K562 (cell line): ENCODE results near the gene SCGB3A2. TPM values are rescaled to one million over a fixed set of nuclear protein-coding genes. Genes with fewer than 3 reads are reported as not detected.

Source experiments
- ATAC-seq: fragments of 200-7000 bp; cut with Tn5 transposase; 3 replicates; pipeline ENCODE4 v1.9.1; 2020; ENCODE audit warnings: moderate library complexity
- BruUV-seq: library from RNA; stranded (reverse); fragments of 400-500 nt; replicated peaks from 2 replicates; lab custom pipeline; 2021; lab: Mats Ljungman, UMichigan
- CTCF ChIA-PET: fragments of 300-600 bp; formaldehyde crosslinking; extraction: SDS; loops from one replicate; lab custom pipeline; 2021; ENCODE audit warnings: low intra/inter-chr PET ratio; lab: Yijun Ruan, JAX
- POLR2A ChIA-PET: fragments of 300-600, 350-650 bp; sonication (Branson Sonifier 250); formaldehyde crosslinking; extraction: SDS; loops from one replicate; lab custom pipeline; 2021; ENCODE audit warnings: antibody characterized with exemption, inconsistent platforms; lab: Yijun Ruan, JAX
- DNase-seq, 4 experiments: peaks; one replicate each; pipeline versions ENCODE4 v3.0.0 to v3.0.0-alpha.2; 2011 to 2018; ENCODE audit warnings: low spot score in 3 of 4, mixed read lengths in 3 of 4; ENCODE audit errors: extremely low read depth in 1 of 4
- FAIRE-seq: peaks from 2 replicates; lab custom pipeline; 2011; peaks lifted over from hg19 to GRCh38; lab: Jason Lieb, UNC
- H2AFZ ChIP-seq: 2 replicates; pipeline ENCODE4 v1.6.0; 2011; ENCODE audit warnings: low read depth, low read length, control low read depth, inconsistent platforms
- H3K27ac ChIP-seq: fragments of 200-600 bp; 3 replicates; pipeline ENCODE4 v1.8.0; 2011; ENCODE audit warnings: low read depth, mild to moderate bottlenecking, control low read depth, inconsistent platforms, low read length, moderate library complexity, mixed read lengths; ENCODE audit errors: extremely low read depth
- H3K27me3 ChIP-seq, 2 experiments: fragments of 300-600 bp in 1 of 2; 2 replicates in 1 of 2; 3 replicates in 1 of 2; pipeline versions ENCODE4 v1.6.0 to v1.8.0; 2011; ENCODE audit warnings: inconsistent platforms in 2 of 2, low read length in 2 of 2, mild to moderate bottlenecking in 1 of 2, mixed read lengths in 1 of 2, moderate library complexity in 1 of 2; ENCODE audit not compliant: control insufficient read depth in 2 of 2, insufficient read depth in 2 of 2
- H3K36me3 ChIP-seq: fragments of 300-600 bp; 3 replicates; pipeline ENCODE4 v1.8.0; 2011; ENCODE audit warnings: mild to moderate bottlenecking, low read length, inconsistent platforms; ENCODE audit not compliant: control insufficient read depth, insufficient read depth
- H3K4me1 ChIP-seq, 2 experiments: fragments of 200-600 bp in 1 of 2; replicated peaks in 1 of 2; 2 replicates in 1 of 2; 3 replicates in 1 of 2; pipeline versions ENCODE4 v1.5.1 to v1.8.0; 2011; ENCODE audit warnings: inconsistent platforms in 2 of 2, low read length in 2 of 2, mild to moderate bottlenecking in 1 of 2, mixed read lengths in 1 of 2, moderate library complexity in 1 of 2; ENCODE audit not compliant: control insufficient read depth in 2 of 2, insufficient read depth in 2 of 2
- H3K4me2 ChIP-seq: 2 replicates; pipeline ENCODE4 v1.6.1; 2011; ENCODE audit warnings: low read length, control low read depth, inconsistent platforms, mixed read lengths; ENCODE audit not compliant: insufficient read depth
- H3K4me3 ChIP-seq: fragments of 200-600 bp; sonication (generic), shearing (Covaris generic); 2 replicates; pipeline ENCODE4 v1.5.1; 2016; ENCODE audit warnings: control low read depth, inconsistent platforms
- H3K79me2 ChIP-seq: fragments of 200-600 bp; 3 replicates; pipeline ENCODE4 v1.8.0; 2011; ENCODE audit warnings: low read length, inconsistent platforms; ENCODE audit not compliant: control insufficient read depth, insufficient read depth
- H3K9ac ChIP-seq, 2 experiments: 2 replicates each; pipeline versions ENCODE4 v1.6.0 to v1.6.1; 2011; ENCODE audit warnings: low read depth in 2 of 2, low read length in 2 of 2, control low read depth in 1 of 2, inconsistent platforms in 1 of 2, mild to moderate bottlenecking in 1 of 2, mixed read lengths in 1 of 2; ENCODE audit not compliant: insufficient read depth in 1 of 2
- H3K9me1 ChIP-seq: one replicate; pipeline ENCODE4 v1.6.0; 2011; ENCODE audit warnings: inconsistent platforms, mild to moderate bottlenecking, low read length, moderate library complexity; ENCODE audit not compliant: control insufficient read depth, insufficient read depth
- H3K9me3 ChIP-seq: replicated peaks from 2 replicates; pipeline ENCODE4 v1.5.1; 2011; ENCODE audit warnings: low read depth, low read length, inconsistent platforms; ENCODE audit not compliant: control insufficient read depth, insufficient read depth
- H4K20me1 ChIP-seq: replicated peaks from 2 replicates; pipeline ENCODE4 v1.6.1; 2011; ENCODE audit warnings: low read length, inconsistent platforms, mixed read lengths; ENCODE audit not compliant: control insufficient read depth, insufficient read depth
- DMBX1 ChIP-seq: fragments of 250-450 bp; sonication (Bioruptor Pico); IDR thresholded peaks from 2 replicates; pipeline ENCODE4 v1.8.0; 2022; ENCODE audit warnings: inconsistent platforms, mild to moderate bottlenecking, moderate library complexity, borderline replicate concordance
- ELF2 ChIP-seq: fragments of 250-450 bp; sonication (Bioruptor Pico); IDR thresholded peaks from 2 replicates; pipeline ENCODE4 v1.5.0; 2021; ENCODE audit warnings: mild to moderate bottlenecking
- GATAD2B ChIP-seq: fragments of 450-650 bp; IDR thresholded peaks from 2 replicates; pipeline ENCODE4 v1.6.1; 2017; ENCODE audit warnings: mild to moderate bottlenecking, borderline replicate concordance
- LARP7 ChIP-seq: fragments of 450-650 bp; IDR thresholded peaks from 2 replicates; pipeline ENCODE4 v1.6.1; 2016
- MTA2 ChIP-seq: fragments of 450-650 bp; IDR thresholded peaks from 2 replicates; pipeline ENCODE4 v1.6.1; 2016; ENCODE audit warnings: low read depth
- NCOR1 ChIP-seq: fragments of 450-650 bp; IDR thresholded peaks from 2 replicates; pipeline ENCODE4 v1.6.1; 2016; ENCODE audit warnings: mild to moderate bottlenecking, moderate library complexity
- PTBP1 ChIP-seq: fragments of 200-400 bp; formaldehyde crosslinking; IDR thresholded peaks from 2 replicates; pipeline ENCODE4 v1.6.1; 2017; ENCODE audit warnings: low read depth, low read length
- SMAD4 ChIP-seq: fragments of 250-450 bp; sonication (Bioruptor Pico); conservative IDR thresholded peaks from 2 replicates; pipeline ENCODE4 v1.8.0; 2021; ENCODE audit warnings: inconsistent platforms, mild to moderate bottlenecking, moderate library complexity
- SP1 ChIP-seq: sonication (generic); formaldehyde crosslinking; IDR thresholded peaks from 2 replicates; pipeline ENCODE4 v1.8.1; 2022; ENCODE audit warnings: mild to moderate bottlenecking, missing genetic modification reagents
- TBL1XR1 ChIP-seq, 2 experiments: IDR thresholded peaks; 2 replicates each; pipeline ENCODE4 v1.6.1; 2012; ENCODE audit warnings: improper control_type of control experiment in 2 of 2, low read length in 2 of 2, mild to moderate bottlenecking in 1 of 2
- U2AF1 ChIP-seq: fragments of 200-400 bp; formaldehyde crosslinking; optimal IDR thresholded peaks from 2 replicates; pipeline ENCODE3; 2017; ENCODE audit warnings: mild to moderate bottlenecking, low read depth, low read length, moderate library complexity
- ZNF445 ChIP-seq: fragments of 250-450 bp; sonication (Bioruptor Pico); IDR thresholded peaks from 2 replicates; pipeline ENCODE4 v1.4.0; 2020; ENCODE audit warnings: low read depth, mild to moderate bottlenecking, moderate library complexity
- ZNF766 ChIP-seq: fragments of 200-800 bp; sonication (Bioruptor generic); conservative IDR thresholded peaks from 2 replicates; pipeline ENCODE4 v1.6.1; 2016; ENCODE audit warnings: missing genetic modification characterization, missing compliant biosample characterization
- WGBS: fragments of 100-300 bp; shearing (Covaris generic); methylation state at CpG from one replicate; pipeline ENCODE4 v1.1.6; 2016; ENCODE audit warnings: low coverage, mixed read lengths; ENCODE audit not compliant: insufficient coverage; ENCODE audit errors: missing lambda C conversion rate; 5-methylcytosine and 5-hydroxymethylcytosine counted together
- in situ Hi-C: fragments of 300-500 bp; cut with MboI; formaldehyde crosslinking; loops from 4 replicates; pipeline ENCODE4 v1.15.0; 2018; ENCODE audit warnings: inconsistent platforms, mixed read lengths
- intact Hi-C: fragments of 100-400 bp; cut with micrococcal nuclease; formaldehyde crosslinking; loops from 2 replicates; pipeline ENCODE4 v1.14.2; 2022
- polyA plus RNA-seq, 8 experiments: library from polyadenylated mRNA; depleted of rRNA in 4 of 8; stranded (reverse) in 5 of 8; unstranded in 3 of 8; fragments of >200 nt; fragmentation: Nextera tagmentation in 2 of 8; fragmentation: Illumina TruSeq in 1 of 8; extraction: Ambion mirVana in 2 of 8; extraction: Trizol in 1 of 8; gene quantifications; 2 replicates each; pipeline versions ENCODE4 v1.2.1 to v1.2.3, GENCODE V29; 2011 to 2014; ENCODE audit warnings: inconsistent platforms in 1 of 8, missing spikeins in 1 of 8
- total RNA-seq, 7 experiments: library from RNA; depleted of rRNA in 6 of 7; stranded (reverse); fragments of >200 nt in 6 of 7; fragmentation: Illumina TruSeq in 2 of 7; extraction: Trizol in 2 of 7; gene quantifications; 2 replicates each; pipeline versions ENCODE4 v1.2.1 to v1.2.3, GENCODE V29; 2011 to 2021; ENCODE audit warnings: low replicate concordance in 1 of 7
- TF ChIP-seq, protein P1 (sequence below): fragments of 200-800 bp; sonication (Bioruptor generic); IDR thresholded peaks from 2 replicates; pipeline ENCODE4 v1.6.1; 2017; ENCODE audit warnings: missing genetic modification characterization, missing compliant biosample characterization
- TF ChIP-seq, protein P2 (sequence below): fragments of 450-650 bp; IDR thresholded peaks from 2 replicates; pipeline ENCODE4 v1.6.1; 2017; ENCODE audit warnings: antibody characterized with exemption

SCGB3A2 gene
- total and polyA plus RNA-seq, 9 of the 15 experiments (the other 6 are each of a cell fraction or from before 2014, with no cell fraction given) = 0.35 TPM; not detected in 8

DNA sequence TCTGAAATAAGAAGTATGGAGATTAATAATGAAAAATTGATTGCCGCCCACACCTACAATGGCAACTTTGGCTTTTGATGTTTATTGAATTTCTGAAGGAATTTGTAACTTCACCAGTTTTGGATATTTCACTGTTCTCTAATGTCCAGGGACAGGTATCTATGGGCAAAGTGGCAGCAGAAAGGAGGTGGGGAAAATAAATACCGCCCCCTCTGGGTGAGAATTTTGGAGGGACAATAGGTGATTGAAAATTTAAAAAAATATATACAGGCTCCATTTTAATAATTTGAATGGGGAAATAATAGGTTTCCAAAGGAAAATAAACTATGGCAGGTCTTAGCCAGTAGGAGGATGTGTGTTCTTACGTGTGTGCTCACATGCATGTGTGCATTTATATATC is 1.3 kb downstream of the SCGB3A2 start:
- no peaks in the 10 kb centered on the region; the same call in 1 of the 2 replicates for H3K9me3 ChIP-seq
- no TSS peak for BruUV-seq
- ATAC-seq (no peak), FAIRE-seq (no peak), DNase-seq (no peak)
- no peaks in the 10 kb centered on the region for H3K36me3 ChIP-seq
- intact Hi-C loops = loop anchor here (10.0 kb wide), 2 partner anchors 475 to 855 kb away; no protein-coding TSS in a partner anchor
- no peak overlapping the region for H3K4me2 ChIP-seq
- H2AFZ ChIP-seq = no peak overlapping the region
- H3K9ac ChIP-seq = no peak overlapping the region
- CTCF ChIA-PET = no interaction called here
- H3K4me1 ChIP-seq = no peaks in the 10 kb centered on the region
- H3K27me3 ChIP-seq = no peaks in the 10 kb centered on the region
- TF ChIP-seq MTA2 (no peak), DMBX1 (no peak), ZNF766 (no peak), U2AF1 (no peak), PTBP1 (no peak), LARP7 (no peak)
- TF ChIP-seq, all 486 proteins: peak for 0
- H3K79me2 ChIP-seq = no peaks in the 10 kb centered on the region
- in situ Hi-C loops = no loop called here
- H3K4me3 ChIP-seq = no peak overlapping the region
- POLR2A ChIA-PET = no interaction called here
- H3K27ac ChIP-seq = no peak overlapping the region
- WGBS = 0% methylated on average over 3 of the region's 3 CpGs
- H3K9me1 ChIP-seq = no peaks in the 10 kb centered on the region
- no peaks in the 10 kb centered on the region for H4K20me1 ChIP-seq

DNA sequence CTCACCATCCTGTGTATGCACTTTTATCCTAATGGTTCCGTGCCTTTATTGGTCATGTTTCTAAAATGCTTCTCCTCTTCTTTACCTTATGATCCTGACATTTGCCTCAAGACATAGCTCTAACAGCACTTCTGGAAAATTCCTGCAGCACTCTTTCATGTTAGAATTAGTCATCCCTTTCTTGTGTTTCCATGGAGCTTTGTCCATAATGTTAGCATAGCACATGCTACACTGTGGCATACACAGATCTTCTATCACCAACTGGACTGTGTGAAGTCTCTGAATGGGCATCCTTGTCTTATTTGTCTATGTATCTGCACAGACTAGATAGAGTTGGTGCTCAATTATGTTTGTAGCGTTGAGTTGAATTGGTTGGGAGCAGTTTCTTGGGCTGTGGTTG is 2.0 kb downstream of the SCGB3A2 start:
- in situ Hi-C loops = no loop called here
- DNase-seq (no peak), FAIRE-seq (no peak), ATAC-seq (no peak)
- Histone ChIP-seq H3K36me3 (no peaks in the 10 kb centered on the region), H3K4me2 (no peak overlapping the region), H4K20me1 (no peaks in the 10 kb centered on the region), H3K9me3 (no peaks in the 10 kb centered on the region; the same call in 1 of the 2 replicates), H3K4me3 (no peak overlapping the region), H3K79me2 (no peaks in the 10 kb centered on the region), H3K4me1 (no peaks in the 10 kb centered on the region), H3K27ac (no peak overlapping the region), H2AFZ (no peak overlapping the region), H3K9me1 (no peaks in the 10 kb centered on the region), H3K27me3 (no peaks in the 10 kb centered on the region), H3K9ac (no peak overlapping the region)
- no TSS peak for BruUV-seq
- ChIA-PET CTCF (no interaction called here), POLR2A (no interaction called here)
- intact Hi-C loops = loop anchor here (10.0 kb wide), 2 partner anchors 474 to 854 kb away; no protein-coding TSS in a partner anchor
- 3% methylated on average over 2 of the region's 2 CpGs for WGBS
- TF ChIP-seq GATAD2B = no peak
- TF ChIP-seq NCOR1 = no peak
- TF ChIP-seq, protein P1, sequence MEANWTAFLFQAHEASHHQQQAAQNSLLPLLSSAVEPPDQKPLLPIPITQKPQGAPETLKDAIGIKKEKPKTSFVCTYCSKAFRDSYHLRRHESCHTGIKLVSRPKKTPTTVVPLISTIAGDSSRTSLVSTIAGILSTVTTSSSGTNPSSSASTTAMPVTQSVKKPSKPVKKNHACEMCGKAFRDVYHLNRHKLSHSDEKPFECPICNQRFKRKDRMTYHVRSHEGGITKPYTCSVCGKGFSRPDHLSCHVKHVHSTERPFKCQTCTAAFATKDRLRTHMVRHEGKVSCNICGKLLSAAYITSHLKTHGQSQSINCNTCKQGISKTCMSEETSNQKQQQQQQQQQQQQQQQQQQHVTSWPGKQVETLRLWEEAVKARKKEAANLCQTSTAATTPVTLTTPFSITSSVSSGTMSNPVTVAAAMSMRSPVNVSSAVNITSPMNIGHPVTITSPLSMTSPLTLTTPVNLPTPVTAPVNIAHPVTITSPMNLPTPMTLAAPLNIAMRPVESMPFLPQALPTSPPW (CRISPR knock-in tag) = no peak
- TF ChIP-seq SP1 (CRISPR knock-in tag) = no peak
- TF ChIP-seq ELF2 (CRISPR knock-in tag) = no peak
- TF ChIP-seq, protein P2, sequence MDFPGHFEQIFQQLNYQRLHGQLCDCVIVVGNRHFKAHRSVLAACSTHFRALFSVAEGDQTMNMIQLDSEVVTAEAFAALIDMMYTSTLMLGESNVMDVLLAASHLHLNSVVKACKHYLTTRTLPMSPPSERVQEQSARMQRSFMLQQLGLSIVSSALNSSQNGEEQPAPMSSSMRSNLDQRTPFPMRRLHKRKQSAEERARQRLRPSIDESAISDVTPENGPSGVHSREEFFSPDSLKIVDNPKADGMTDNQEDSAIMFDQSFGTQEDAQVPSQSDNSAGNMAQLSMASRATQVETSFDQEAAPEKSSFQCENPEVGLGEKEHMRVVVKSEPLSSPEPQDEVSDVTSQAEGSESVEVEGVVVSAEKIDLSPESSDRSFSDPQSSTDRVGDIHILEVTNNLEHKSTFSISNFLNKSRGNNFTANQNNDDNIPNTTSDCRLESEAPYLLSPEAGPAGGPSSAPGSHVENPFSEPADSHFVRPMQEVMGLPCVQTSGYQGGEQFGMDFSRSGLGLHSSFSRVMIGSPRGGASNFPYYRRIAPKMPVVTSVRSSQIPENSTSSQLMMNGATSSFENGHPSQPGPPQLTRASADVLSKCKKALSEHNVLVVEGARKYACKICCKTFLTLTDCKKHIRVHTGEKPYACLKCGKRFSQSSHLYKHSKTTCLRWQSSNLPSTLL = no peak
- no peak for TF ChIP-seq ZNF445 (CRISPR knock-in tag)
- no peak for TF ChIP-seq SMAD4 (CRISPR knock-in tag)
- TF ChIP-seq TBL1XR1 (IDR thresholded peaks at IDR 0.05; ENCODE audit: low read length in 2 of 2) = no peak
